ENCODE measurements around the gene MUC21.

GRCh38 chr6:30997301-30997700 is 13.8 kb downstream of the MUC21 start:
- TF ChIP-seq, protein P1, sequence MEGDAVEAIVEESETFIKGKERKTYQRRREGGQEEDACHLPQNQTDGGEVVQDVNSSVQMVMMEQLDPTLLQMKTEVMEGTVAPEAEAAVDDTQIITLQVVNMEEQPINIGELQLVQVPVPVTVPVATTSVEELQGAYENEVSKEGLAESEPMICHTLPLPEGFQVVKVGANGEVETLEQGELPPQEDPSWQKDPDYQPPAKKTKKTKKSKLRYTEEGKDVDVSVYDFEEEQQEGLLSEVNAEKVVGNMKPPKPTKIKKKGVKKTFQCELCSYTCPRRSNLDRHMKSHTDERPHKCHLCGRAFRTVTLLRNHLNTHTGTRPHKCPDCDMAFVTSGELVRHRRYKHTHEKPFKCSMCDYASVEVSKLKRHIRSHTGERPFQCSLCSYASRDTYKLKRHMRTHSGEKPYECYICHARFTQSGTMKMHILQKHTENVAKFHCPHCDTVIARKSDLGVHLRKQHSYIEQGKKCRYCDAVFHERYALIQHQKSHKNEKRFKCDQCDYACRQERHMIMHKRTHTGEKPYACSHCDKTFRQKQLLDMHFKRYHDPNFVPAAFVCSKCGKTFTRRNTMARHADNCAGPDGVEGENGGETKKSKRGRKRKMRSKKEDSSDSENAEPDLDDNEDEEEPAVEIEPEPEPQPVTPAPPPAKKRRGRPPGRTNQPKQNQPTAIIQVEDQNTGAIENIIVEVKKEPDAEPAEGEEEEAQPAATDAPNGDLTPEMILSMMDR (IDR thresholded peaks at IDR 0.05; ENCODE audit: extremely low read depth in 1 of 2, insufficient read depth in 1 of 2, low read depth in 1 of 2, low read length in 2 of 2), result no peak
- TF ChIP-seq POLR2A (IDR thresholded peaks at IDR 0.05; ENCODE audit: low read depth, low read length), result no peak
- no peak for TF ChIP-seq FOS (IDR thresholded peaks at IDR 0.05; ENCODE audit: borderline replicate concordance, insufficient read depth, low read length)

Data from endothelial cell of umbilical vein (primary cell).